HG03432 (cell line): ENCODE results near the gene CYB5RL.
"Not testable (repeated sequence)": the region's sequence is repeated elsewhere in the genome, so short reads cannot be mapped to it uniquely, and the experiment has no call there.

Experiments used
- ATAC-seq: cut with Tn5 transposase; IDR thresholded peaks from one replicate; pipeline ENCODE4 v1.9.1; 2021; ENCODE audit warnings: mild to moderate bottlenecking, moderate library complexity; ENCODE audit not compliant: unreplicated experiment

CYB5RL gene, protein sequence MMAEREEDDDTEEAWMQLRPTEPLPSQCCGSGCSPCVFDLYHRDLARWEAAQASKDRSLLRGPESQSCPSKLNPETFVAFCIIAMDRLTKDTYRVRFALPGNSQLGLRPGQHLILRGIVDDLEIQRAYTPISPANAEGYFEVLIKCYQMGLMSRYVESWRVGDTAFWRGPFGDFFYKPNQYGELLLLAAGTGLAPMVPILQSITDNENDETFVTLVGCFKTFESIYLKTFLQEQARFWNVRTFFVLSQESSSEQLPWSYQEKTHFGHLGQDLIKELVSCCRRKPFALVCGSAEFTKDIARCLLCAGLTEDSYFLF

DNA sequence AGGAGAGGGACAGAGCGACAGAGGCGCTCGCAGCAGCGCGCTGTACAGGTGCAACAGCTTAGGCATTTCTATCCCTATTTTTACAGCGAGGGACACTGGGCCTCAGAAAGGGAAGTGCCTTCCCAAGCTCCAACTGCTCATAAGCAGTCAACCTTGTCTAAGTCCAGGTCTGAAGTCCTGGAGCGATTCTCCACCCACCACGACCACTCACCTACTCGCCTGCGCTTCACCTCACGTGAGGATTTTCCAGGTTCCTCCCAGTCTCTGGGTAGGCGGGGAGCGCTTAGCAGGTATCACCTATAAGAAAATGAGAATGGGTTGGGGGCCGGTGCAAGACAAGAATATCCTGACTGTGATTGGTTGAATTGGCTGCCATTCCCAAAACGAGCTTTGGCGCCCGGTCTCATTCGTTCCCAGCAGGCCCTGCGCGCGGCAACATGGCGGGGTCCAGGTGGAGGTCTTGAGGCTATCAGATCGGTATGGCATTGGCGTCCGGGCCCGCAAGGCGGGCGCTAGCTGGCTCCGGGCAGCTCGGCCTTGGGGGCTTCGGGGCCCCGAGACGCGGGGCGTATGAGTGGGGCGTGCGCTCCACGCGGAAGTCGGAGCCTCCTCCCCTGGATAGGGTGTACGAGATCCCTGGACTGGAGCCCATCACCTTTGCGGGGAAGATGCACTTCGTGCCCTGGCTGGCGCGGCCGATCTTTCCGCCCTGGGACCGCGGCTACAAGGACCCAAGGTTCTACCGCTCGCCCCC, at the start of gene CYB5RL, which contains the start of gene MRPL37:
CYB5RL (minus strand) TSS at position 266 of the 754 bp plus-strand sequence. CDS start 4,414 bp downstream, outside the sequence.
MRPL37 (plus strand) TSS at position 403 of the 754 bp plus-strand sequence; CDS start at position 480, 77 bp downstream.
- ATAC-seq: peak; percentile 97

DNA sequence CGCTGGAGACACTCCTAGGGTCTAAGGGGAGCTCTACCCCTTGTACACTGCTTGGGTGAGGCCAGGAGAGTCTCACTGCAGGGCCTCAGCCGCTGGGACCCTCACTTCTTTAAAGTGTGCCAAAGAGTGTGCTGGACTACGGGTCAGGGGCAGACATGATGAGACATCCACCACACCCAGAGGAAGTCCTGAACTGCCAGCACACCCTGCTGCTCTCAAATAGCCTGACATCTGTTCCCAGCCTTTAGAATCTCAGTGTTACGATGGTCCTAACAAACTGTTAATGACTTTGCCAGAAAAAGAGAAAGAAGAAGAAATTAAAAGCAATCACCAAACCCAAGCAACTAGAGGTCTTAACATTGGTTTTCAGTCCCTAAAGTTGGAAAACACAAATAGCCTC, 49.1 kb upstream of the CYB5RL start:
- no peak for ATAC-seq

DNA sequence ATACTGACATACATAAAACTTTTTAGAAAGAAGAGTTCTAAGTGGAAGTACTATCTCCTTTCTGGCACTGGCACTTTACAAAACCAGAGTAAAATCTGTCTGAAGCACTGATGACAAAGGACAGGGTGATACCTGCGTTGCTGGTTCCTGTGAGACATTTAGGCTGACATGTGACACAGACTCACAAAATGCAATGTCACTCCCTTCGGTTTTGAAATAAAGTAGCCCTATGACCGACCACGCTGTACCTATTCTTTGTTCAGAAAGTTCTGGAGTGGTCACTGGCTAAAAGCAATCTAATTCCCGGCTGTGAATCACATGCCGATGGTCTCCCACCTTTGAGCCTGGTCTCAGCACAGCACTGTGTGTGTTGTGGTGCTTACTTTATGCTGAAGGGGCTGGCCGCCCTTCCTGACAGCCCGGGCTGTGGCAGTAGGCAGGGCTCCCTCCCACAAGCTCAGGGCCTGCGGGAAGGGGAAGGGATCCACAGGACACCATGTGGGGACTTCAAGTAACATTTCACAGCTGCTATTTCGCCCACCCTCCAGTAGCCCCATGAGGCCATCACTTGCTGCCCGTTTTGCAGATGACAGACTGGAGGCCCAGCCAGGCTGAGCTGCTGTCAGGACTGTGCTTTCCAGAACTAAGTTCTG, 48.2 kb upstream of the CYB5RL start:
- ATAC-seq: no peak

DNA sequence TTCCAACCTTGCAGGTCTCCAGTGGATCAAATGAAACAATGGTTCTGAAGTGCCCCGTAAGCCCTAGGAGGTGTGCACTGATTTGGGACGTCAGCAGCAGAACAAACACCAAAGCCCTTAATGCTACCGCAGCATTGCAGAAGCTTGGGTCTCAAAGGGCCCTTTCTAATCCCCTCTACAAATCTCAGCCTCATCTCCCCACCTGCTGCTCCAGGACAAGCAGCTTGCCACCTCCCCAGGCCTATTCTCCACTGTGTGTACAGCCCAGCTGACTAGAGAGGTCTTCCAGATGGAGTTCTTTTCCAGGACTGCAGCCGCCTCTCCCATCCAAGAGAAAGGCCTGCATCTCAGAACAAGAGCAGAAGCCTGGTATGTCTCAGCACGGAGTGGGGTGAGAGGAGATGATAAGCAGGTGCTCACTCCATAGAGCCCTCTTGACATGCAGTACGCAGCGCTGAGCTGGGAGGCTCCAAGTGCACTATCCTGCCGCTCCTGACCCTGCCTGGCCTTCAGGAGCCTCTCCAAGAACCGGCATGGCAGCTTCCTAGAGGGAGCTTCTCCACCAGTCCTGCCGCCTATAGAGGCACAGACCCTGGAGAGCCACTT, 46.4 kb upstream of the CYB5RL start:
- no peak for ATAC-seq

DNA sequence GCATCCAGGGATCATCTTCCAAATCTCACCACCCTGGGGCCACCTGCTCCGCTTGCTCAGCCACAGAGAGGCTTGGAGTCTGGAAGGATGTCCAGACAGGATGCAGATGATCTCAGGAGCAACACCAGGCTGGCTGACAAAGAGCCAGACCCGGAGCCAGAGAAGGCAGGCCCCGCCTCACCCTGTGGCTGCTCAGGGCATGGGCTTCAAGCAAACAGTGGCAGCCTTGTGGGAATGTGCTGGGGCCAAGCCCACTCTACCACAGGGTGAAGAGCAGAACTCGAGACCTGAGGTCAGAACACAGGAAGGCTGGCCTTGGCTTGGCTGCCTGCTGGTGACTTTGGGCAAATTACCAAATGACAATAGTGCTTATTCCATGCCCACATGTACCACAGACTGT, 45.7 kb upstream of the CYB5RL start:
- no peak for ATAC-seq

DNA sequence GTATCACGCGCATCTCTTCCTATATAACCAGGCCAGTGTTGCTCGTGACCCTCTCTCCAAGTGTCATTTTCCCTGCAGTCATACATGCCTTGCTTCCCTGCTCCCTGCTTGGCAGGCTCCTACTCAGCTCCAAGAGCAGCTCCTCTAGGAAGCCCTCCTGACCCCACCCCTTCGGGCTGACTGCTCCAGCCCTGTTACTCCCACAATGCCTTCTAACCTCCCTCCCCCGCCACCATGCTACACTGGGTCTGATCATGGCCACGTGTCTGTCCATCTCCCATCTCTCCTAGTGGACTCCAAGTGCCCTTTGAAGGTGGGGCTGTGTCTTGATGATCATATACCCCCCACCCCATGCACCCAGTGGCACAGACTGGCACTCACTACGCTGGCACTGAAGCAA, 44.8 kb upstream of the CYB5RL start:
- no peak for ATAC-seq

DNA sequence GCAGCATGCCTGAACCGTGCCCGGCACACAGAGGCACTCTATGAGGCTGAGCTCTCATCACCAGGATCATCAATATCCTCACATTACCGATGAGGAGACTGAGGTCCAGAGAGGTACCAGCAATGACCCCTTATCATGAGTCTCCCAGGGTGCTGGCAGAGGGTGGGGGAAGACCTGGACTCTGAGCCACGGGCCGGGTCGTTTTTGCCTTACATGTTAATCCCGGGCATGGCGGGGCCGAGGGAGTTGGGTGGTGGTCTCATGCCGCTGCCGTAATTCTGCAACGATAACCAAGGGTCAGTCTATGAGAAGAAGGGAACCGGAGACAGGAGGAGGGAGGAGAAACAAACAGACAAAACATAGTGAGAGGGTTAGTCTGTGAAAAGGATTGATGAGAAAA, 43.2 kb upstream of the CYB5RL start:
- no peak for ATAC-seq

DNA sequence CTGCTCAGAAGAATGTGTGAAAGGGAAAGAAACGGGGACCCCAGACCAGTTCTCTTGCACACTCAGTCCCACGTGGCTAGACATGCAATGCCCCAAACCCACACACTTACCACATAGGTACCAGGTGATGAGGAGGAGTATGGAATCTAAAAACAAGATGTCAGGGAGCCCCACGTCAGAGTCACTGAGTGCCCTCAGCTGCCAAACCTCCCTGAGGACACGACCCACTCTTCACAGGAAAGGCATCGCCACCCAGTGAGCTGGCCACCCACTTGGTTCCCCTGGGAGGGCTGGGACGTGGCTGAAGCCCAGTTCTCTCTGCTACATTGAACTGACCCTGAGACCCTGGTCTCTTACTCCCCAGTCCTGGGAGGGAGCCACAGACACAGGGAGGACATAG, 41.5 kb upstream of the CYB5RL start:
- ATAC-seq: no peak

DNA sequence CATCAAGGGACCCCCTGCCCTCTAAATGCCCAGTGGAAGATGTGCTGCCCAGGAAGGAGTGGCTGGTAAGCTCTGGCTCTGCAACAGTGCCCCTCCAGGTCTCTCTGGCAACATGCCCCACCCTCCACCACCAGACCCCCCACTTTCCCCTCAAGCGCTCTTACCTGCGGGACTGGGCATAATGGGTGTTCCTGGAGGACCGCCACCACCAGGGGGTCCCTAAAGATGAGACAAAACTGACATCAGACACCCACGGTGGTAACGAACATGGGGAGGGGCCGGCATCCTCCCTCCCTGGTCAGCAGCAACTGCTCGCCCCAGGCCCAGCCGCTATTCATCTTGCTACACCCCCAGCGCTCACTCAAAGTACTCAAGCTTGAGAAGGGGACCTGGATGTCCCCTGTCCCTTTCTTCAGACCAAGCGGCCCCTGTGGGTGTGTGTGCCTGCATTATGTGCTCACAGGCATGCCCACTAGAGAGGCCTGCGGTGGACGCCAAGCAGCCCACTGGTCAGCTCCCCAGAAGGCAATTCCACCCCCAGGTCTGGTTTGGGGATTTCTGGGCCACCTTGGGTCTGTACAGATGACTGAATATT, 41.0 kb upstream of the CYB5RL start:
- ATAC-seq: no peak

DNA sequence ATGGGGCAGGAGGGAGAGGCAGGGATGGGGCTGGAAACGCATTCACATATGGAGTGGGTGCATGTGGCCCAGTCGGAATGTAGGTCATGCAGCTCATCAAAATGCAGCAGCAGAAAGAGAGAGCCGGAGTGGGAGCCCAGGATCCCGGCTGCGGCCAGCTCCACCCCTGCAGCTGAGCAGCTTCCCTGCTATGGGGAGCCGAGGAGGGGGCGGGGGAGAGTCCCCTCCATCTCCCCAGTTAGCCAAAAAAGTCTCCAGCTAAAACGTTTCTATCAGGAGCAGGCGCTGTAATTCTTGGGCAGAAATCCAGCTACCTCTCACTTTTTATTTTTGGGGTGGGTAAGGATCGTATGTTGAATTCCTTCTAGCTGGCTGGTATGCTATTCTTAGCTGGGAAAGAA, 39.8 kb upstream of the CYB5RL start:
- no peak for ATAC-seq

DNA sequence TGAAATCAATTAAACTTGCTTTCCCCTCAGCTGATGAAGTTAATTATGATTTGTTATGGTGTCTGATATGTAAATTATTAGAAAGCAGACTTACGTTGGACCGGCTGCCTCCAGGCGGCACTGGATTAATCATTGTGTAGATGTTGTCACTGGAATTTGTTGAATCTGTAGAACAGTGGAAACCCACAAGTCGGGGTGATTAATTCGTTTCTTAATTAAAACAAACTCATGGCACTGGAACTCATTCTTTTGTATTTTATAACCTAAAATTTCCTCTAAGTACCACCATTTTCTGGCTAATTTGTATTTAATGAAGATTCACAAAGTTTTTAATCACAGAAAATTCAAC, 39.2 kb upstream of the CYB5RL start:
- no peak for ATAC-seq

DNA sequence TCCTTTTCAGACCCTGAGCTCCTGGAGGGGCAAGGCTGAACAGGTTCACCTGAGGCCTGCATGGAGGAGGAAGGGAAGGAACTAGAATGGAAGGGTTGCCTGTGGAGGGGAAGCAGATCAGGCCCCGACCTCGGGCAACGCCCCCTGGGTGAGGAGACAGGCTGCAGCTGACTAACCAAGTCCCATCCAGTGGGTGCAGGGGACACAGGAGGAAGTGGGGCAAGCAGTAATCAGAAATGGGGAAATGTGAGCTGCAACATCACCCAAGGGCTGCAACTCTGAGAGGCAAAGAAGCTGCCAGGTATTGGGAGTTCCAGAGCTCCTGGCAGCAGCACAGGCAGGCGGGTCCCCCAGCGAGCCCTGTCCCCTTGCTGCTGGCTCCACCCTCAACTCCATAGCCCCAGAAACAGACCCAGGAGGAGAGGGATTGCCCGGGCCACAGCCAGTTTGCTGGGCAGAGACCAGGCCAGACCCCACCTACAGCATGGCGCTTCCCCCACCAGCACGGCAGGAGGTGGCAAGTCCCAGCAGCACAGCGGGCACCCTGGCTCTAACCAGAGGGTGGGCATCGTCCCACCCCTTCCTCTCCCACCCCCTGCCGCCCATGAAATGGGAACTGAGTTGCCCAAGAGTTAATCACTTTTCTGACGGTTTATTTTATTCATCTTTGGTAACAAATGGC, 38.7 kb upstream of the CYB5RL start:
- no peak for ATAC-seq

DNA sequence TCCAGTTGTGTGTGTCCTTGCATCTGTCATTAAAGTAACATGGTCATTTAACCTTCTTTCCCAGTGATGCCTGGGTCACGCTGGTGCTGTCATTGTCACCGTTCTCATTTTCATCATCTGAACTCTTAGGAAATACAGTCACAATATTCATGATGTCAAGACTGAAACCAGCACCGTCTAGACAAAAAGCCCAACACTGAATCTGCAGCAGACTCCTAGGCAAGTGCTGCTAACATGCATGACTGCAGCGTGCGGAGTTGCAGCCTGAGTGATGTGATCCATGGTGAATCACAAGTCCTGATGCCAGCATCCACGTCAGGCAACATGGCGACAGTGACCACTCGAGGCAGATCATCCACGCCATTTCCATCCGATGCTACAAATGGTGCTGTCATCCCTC, 37.8 kb upstream of the CYB5RL start:
- no peak for ATAC-seq

DNA sequence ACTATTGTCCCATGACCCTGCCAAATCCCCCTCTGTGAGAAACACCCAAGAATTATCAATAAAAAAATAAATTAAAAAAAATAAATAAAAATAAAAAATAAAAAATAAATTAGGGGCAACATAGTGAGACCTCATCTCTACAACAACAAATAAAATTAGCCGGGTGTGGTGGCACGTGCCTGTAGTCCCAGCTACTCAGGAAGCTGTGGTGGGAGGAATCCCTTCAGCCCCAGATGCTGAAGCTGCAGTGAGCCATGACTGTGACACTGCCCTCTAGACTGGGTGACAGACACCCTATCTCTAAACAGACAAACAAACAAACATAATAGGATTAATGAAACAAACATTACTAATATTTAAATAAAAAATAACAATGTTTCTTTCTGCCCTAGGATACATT, 34.5 kb upstream of the CYB5RL start:
- ATAC-seq: no peak

DNA sequence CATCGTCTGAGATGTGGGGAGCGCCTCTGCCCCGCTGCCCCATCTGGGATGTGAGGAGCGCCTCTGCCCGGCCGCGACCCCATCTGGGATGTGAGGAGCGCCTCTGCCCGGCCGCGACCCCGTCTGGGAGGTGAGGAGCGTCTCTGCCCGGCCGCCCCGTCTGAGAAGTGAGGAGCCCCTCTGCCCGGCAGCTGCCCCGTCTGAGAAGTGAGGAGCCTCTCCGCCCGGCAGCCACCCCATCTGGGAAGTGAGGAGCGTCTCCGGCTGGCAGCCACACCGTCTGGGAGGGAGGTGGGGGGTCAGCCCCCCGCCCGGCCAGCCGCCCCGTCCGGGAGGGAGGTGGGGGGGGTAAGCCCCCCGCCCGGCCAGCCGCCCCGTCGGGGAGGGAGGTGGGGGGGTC, 33.4 kb upstream of the CYB5RL start:
- not testable (repeated sequence) for ATAC-seq

DNA sequence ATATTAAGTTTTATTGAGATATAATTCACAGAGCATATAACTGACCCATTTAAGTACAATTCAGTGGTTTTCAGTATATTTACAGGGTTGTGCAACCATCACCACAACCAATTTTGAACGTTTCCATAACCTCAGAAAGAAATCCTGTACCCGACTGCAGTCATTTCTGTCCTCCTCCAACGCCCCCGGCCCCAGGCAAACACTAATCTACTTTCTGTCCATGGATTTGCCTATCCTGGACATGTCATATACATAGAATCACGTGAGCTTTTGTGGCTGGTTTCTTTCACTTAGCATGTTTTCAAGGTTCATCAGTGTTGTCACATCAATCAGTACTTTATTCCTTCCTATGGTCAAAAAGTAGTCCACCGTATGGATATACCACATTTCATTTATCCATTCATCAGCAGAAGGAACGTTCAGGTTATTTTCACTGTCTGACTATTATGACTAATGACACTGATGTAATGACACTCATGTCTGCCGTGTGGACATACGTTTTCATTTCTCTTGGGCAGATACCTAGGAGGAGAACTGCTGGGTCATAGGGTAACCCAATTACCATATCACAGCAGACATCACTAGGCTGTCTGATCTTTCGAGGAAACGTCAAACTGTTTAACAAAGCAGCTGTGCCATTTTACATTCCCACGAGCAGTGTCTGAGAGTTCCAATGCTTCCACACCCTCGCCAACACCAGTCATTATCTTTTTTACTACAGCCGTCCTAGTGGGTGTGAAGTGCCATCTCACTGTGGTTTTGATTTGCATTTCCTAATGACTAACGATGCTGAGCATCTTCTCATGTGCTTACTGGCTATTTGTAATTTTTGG, 30.9 kb upstream of the CYB5RL start:
- no peak for ATAC-seq

DNA sequence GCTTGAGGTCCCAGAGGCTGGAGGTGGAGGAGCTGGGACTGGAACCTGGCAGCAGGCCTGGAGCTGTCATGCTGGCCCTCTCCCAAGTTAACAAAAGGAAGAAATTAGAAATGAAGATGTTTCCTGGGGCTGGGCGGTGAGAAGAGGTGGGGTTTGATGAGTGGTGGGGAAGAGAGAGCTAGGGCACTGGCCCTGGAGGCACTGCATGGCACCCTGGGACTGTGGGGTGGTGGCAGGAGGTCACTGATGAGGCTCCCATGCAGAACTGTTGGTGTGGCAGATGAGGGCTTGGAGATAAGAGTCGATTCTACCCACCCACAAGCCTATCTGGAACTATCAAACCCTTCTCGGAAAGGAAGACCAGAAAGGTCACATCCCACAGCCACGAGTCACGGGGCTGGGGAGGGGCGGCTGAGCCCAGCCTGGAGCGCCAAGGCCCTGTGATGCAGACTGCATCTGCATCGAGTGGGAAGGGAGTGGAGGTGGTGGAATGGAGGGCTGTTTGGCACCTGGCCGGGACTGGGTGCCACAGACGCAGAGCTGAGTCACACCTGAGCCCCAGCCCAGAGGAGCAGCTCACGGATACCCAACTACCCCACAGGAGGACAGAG, 29.6 kb upstream of the CYB5RL start:
- no peak for ATAC-seq

DNA sequence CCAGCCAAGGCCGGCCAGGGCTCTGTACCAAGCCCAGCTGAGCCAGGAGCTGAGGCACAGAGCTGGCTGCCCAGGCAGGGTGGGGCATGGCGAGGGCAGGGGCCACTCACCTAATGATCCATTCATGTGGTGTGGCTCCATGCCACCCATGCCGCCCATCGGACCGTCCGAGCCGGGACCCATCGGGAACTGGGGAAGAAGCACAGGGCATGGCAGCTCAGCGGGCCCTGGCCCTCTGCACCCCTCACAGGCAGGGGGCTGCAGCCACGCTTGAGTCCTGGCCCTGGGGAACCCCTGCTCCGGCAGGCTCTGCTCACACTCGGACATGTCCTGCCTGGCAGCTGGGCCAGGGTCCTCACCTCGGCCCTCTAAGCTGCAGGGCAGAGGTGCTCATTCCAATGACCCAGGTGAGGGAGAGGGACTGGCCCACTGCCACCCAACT, 28.8 kb upstream of the CYB5RL start:
- ATAC-seq: no peak

DNA sequence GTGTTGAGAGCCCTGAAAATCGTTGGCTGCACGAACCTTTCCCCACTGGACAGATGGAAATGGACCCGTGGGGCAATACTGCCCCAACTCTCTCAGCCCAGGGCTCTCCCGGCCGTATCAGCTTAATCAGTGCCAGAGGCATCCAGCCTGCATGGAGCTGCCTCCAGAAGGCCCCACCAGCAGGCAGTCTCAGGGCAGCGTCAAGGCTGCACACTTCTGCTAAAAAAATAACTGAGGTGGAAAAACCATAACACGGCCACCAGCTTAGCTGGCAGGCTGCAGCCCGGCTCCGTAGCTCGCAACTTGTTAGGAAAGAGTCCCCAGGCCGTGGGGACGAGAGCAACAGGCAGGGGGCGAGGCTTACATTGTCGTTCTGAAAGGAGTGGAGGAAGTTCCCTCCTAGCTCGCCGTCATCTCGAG, 28.1 kb upstream of the CYB5RL start:
- no peak for ATAC-seq
